Cardiac fibroblast (primary cell): Measurements from ENCODE around the gene TTC27.

ENCODE experiments used
- DNase-seq, 2 donors: peaks; one replicate each; pipeline versions ENCODE4 v3.0.0 to v3.0.0-alpha.2; 2010; ENCODE audit warnings: low read depth in 2 of 2
- H3K4me3 ChIP-seq, 2 donors: replicated peaks in 1 of 2; 1 replicate in 1 of 2; 2 replicates in 1 of 2; pipeline ENCODE4 v1.5.1; 2011; ENCODE audit warnings: low read depth in 2 of 2, low read length in 2 of 2, mild to moderate bottlenecking in 2 of 2, moderate library complexity in 1 of 2
- TF ChIP-seq, protein P1 (sequence below): IDR thresholded peaks from one replicate; pipeline ENCODE4 v1.5.1; 2011; ENCODE audit warnings: low read depth, mild to moderate bottlenecking, low read length, inconsistent platforms

TTC27 gene

GRCh38 chr2:32756074-32756727 is 128.4 kb downstream of the TTC27 start:
- no peak overlapping the region for H3K4me3 ChIP-seq
- DNase-seq: no peak
- TF ChIP-seq, protein P1, sequence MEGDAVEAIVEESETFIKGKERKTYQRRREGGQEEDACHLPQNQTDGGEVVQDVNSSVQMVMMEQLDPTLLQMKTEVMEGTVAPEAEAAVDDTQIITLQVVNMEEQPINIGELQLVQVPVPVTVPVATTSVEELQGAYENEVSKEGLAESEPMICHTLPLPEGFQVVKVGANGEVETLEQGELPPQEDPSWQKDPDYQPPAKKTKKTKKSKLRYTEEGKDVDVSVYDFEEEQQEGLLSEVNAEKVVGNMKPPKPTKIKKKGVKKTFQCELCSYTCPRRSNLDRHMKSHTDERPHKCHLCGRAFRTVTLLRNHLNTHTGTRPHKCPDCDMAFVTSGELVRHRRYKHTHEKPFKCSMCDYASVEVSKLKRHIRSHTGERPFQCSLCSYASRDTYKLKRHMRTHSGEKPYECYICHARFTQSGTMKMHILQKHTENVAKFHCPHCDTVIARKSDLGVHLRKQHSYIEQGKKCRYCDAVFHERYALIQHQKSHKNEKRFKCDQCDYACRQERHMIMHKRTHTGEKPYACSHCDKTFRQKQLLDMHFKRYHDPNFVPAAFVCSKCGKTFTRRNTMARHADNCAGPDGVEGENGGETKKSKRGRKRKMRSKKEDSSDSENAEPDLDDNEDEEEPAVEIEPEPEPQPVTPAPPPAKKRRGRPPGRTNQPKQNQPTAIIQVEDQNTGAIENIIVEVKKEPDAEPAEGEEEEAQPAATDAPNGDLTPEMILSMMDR: no peak

GRCh38 chr2:32758232-32758631 is 130.4 kb downstream of the TTC27 start:
- H3K4me3 ChIP-seq: no peak overlapping the region
- no peak for DNase-seq
- TF ChIP-seq, protein P1: no peak

GRCh38 chr2:32760628-32761027 is 132.8 kb downstream of the TTC27 start:
- TF ChIP-seq, protein P1: no peak
- no peak overlapping the region for H3K4me3 ChIP-seq
- no peak for DNase-seq

DNA sequence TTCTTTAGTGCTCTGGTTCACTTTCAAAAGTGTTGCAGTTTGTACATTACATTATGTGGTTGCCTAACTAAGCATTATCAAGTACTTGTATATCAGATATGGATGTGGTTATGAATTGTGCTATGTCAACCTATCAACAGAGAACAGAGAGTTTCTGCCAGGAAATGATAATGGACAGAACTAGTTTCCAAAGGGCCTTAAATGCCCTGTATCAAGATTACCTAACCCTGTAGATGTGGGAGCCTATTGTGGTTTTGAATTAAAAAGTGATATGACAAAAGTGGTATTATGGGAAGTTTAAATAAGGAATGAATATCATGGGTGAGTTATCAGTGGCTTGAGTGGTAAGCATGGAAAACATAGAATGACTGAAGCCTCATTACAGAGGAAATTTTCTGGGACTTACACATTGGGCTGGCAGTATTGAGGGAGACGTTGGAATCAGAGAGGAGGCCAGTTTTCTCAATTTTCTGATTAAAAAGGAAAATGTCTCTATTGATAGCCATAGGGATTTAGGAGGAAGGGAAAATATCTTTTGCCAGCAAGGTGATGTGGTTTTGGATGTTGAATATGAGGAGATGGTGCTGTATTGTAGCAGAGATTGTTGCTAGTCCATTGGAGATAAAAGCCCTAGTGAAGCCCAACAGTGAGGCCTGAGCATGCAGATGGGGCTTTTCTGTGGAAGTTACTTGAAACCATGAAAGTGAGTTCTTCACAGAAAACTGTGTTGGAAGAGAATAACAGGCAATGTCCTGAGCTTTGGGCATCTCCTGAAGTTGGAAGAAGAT is 140.7 kb downstream of the TTC27 start:
- DNase-seq: peak in 1 of 2 donors; percentile 74
- TF ChIP-seq, protein P1: no peak
- no peak overlapping the region for H3K4me3 ChIP-seq

GRCh38 chr2:32770360-32770759 is 142.5 kb downstream of the TTC27 start:
- no peak for DNase-seq
- H3K4me3 ChIP-seq: no peak overlapping the region
- TF ChIP-seq, protein P1: no peak

GRCh38 chr2:32772638-32773447 is 145.0 kb downstream of the TTC27 start:
- peak; percentile 76 to 79 for DNase-seq
- H3K4me3 ChIP-seq: no peak overlapping the region
- TF ChIP-seq, protein P1: peak; percentile 61
